Activated gamma-delta T cell (primary cell): ENCODE data around the gene MARK1.

Experiments
- DNase-seq: peaks from one replicate; lab custom pipeline; 2025; lab: John Stamatoyannopoulos, UW

Gene MARK1

DNA sequence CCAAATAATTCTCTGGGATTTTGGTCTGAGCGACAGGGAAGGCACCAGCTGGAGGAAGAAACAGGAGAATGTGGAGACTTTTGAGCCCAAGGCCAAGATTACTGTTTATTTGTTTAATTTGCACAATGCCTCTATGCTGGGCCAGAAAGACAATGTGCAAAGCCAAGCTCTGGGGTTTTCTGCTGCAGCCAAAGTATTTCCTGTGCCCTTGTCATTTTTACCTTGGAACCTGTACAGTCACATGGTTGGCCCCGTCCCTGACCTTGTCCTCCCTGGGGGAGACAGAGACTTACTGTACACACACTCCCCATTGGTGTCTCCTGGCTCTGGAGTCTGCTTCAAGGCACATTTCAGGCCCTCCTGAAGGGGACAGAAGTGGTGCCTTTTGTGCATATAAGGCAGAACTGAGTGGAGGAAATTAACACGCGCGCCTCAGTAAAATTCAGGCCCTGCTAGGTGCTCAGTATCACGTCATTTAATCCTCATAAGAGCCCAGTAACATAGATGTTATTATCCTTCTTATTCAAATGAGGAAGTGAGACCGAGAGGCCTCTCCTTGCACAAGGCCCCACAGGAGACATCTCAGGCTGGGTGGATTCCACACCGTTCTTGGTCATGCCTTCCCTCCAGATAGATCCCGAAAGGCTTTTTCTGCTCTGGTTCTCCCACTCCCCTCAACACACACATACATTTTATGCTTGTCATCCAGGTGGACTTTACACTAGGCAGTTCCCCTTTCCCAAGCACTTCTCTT, 183.3 kb downstream of the MARK1 start:
- DNase-seq, result no peak
